IMR-90 (cell line): Measurements from ENCODE around the gene GCK. TPM values are rescaled to one million over a fixed set of nuclear protein-coding genes. Genes with fewer than 3 reads are reported as not detected.

Experiments
- microRNA-seq, 2 experiments: library from miRNA; stranded (forward) in 1 of 2; unstranded in 1 of 2; fragments of 10-50 nt in 1 of 2; fragments of <30 nt in 1 of 2; gene quantifications in 1 of 2; microRNA quantifications in 1 of 2; one replicate each; pipeline versions ENCODE3 to v1.1.0; 2013 to 2020; ENCODE audit not compliant: insufficient read depth in 1 of 2, insufficient read length in 1 of 2, unreplicated experiment in 1 of 2
- polyA plus RNA-seq, 3 experiments: library from polyadenylated mRNA; depleted of rRNA; stranded (reverse); fragments of >200 nt; gene quantifications; 2 replicates each; pipeline ENCODE4 v1.2.3, GENCODE V29; 2012; ENCODE audit warnings: low replicate concordance in 1 of 3
- small RNA-seq, 5 experiments: library from RNA; depleted of rRNA; stranded (forward); fragments of <200 nt; gene quantifications; one replicate each; pipeline ENCODE3, GENCODE V24; 2012
- total RNA-seq: library from RNA; depleted of rRNA; stranded (reverse); fragments of >200 nt; gene quantifications from 2 replicates; pipeline ENCODE4 v1.2.3, GENCODE V29; 2012; rRNA removed

The GCK gene
- total and polyA plus RNA-seq, 2 of the 4 experiments (the other 2 are of a cell fraction), result 0.14 to 0.18 TPM

Small RNAs within 50 kb of the gene (microRNA-seq; reads per million reads assigned to microRNA genes)
- not detected for gene RNA5SP230 (ENCODE audit: insufficient read depth, insufficient read length)

Small RNAs within 50 kb of the gene (small RNA-seq; reads per million reads assigned to genes)
- 0 reads per million in 5 experiments for gene RNA5SP230

Other genes starting within 250 kb of the GCK start
- gene SPDYE1, start 191.5 kb downstream of the GCK start, total RNA-seq, result not detected in 2 replicates
- not detected in 2 replicates for gene SPDYE1, start 191.5 kb downstream of the GCK start, polyA plus RNA-seq (2012; rRNA removed)
- gene DBNL, start 144.7 kb downstream of the GCK start, total RNA-seq, result 166 and 179 TPM in 2 replicates
- 137 and 157 TPM in 2 replicates for gene DBNL, start 144.7 kb downstream of the GCK start, polyA plus RNA-seq (2012; rRNA removed)
- not detected in 2 replicates for gene PGAM2, start 123.9 kb downstream of the GCK start, total RNA-seq
- gene PGAM2, start 123.9 kb downstream of the GCK start, polyA plus RNA-seq (2012; rRNA removed), result 0.27 TPM in 1 of 2 replicates, not detected in the other
- 3.0 and 3.1 TPM in 2 replicates for gene POLM, start 106.9 kb downstream of the GCK start, total RNA-seq
- gene POLM, start 106.9 kb downstream of the GCK start, polyA plus RNA-seq (2012; rRNA removed), result 9.1 and 9.4 TPM in 2 replicates
- 1.1 and 1.4 TPM in 2 replicates for gene AEBP1, start 85.1 kb downstream of the GCK start, total RNA-seq
- gene AEBP1, start 85.1 kb downstream of the GCK start, polyA plus RNA-seq (2012; rRNA removed), result 5.5 and 5.7 TPM in 2 replicates
- 136 and 163 TPM in 2 replicates for gene POLD2, start 65.9 kb downstream of the GCK start, total RNA-seq
- 142 and 165 TPM in 2 replicates for gene POLD2, start 65.9 kb downstream of the GCK start, polyA plus RNA-seq (2012; rRNA removed)
- not detected in 2 replicates for gene MYL7, start 48.1 kb downstream of the GCK start, total RNA-seq
- 0.24 TPM in 1 of 2 replicates, not detected in the other for gene MYL7, start 48.1 kb downstream of the GCK start, polyA plus RNA-seq (2012; rRNA removed)
- 98.6 and 120 TPM in 2 replicates for gene YKT6, start 11.5 kb upstream of the GCK start, total RNA-seq
- gene YKT6, start 11.5 kb upstream of the GCK start, polyA plus RNA-seq (2012; rRNA removed), result 110 and 115 TPM in 2 replicates
- 0.18 and 0.28 TPM in 2 replicates for gene CAMK2B, start 136.2 kb upstream of the GCK start, total RNA-seq
- gene CAMK2B, start 136.2 kb upstream of the GCK start, polyA plus RNA-seq (2012; rRNA removed), result 0.14 and 0.36 TPM in 2 replicates